SJCRH30 (cell line): ENCODE results near the gene ITPRIPL1. TPM values are rescaled to one million over a fixed set of nuclear protein-coding genes. Genes with fewer than 3 reads are reported as not detected.

Source experiments
- DNase-seq, 2 experiments: peaks; one replicate each; pipeline ENCODE4 v3.0.0-alpha.2; 2015 to 2020
- H3K27ac ChIP-seq: fragments of 250-450 bp; sonication (Bioruptor Pico); 2 replicates; pipeline ENCODE4 v1.5.1; 2020; ENCODE audit warnings: mild to moderate bottlenecking, moderate library complexity
- H3K27me3 ChIP-seq: fragments of 250-450 bp; sonication (Bioruptor Pico); 2 replicates; pipeline ENCODE4 v1.5.1; 2020; ENCODE audit warnings: mild to moderate bottlenecking, moderate library complexity
- H3K36me3 ChIP-seq: fragments of 250-450 bp; sonication (Bioruptor Pico); 2 replicates; pipeline ENCODE4 v1.5.1; 2020; ENCODE audit warnings: mild to moderate bottlenecking, moderate library complexity
- H3K4me1 ChIP-seq: fragments of 250-450 bp; sonication (Bioruptor Pico); 2 replicates; pipeline ENCODE4 v1.5.1; 2020; ENCODE audit warnings: mild to moderate bottlenecking, moderate library complexity
- H3K4me3 ChIP-seq: fragments of 250-450 bp; sonication (Bioruptor Pico); 2 replicates; pipeline ENCODE4 v1.5.1; 2020; ENCODE audit warnings: mild to moderate bottlenecking, moderate library complexity
- H3K9me3 ChIP-seq: fragments of 250-450 bp; sonication (Bioruptor Pico); replicated peaks from 2 replicates; pipeline ENCODE4 v1.5.1; 2020; ENCODE audit warnings: mild to moderate bottlenecking, moderate library complexity
- total RNA-seq: library from RNA; depleted of rRNA; stranded (reverse); fragments of >200 nt; shearing (Covaris generic); gene quantifications from 2 replicates; pipeline ENCODE4 v1.2.3, GENCODE V29; 2014; rRNA removed

ITPRIPL1 gene
- total RNA-seq, 1 experiment from 2014 or later: 26.4 TPM

DNA sequence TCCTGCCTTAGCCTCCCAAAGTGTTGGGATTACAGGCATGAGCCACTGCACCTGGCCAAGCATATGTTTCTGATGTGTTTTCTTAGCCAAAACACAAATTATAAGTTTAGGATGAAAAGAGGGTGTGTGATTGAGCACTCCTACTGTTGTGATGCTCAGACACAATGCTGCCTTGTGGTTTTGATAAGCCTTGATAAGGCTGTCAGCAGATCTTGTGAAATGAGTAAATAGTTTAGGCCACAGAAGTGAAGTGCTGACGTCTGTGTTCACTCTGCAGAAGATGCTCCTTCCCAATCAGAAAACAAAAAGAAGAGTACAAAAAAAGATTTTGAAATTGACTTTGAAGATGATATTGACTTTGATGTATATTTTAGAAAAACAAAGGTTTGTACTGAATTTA, 34.7 kb downstream of the ITPRIPL1 start:
- no peak overlapping the region for H3K4me3 ChIP-seq
- no peak for DNase-seq
- H3K36me3 ChIP-seq: peaks cover 68% of the 10 kb centered on the region
- no peaks in the 10 kb centered on the region for H3K9me3 ChIP-seq
- no peaks in the 10 kb centered on the region for H3K4me1 ChIP-seq
- H3K27ac ChIP-seq: no peak overlapping the region
- no peaks in the 10 kb centered on the region for H3K27me3 ChIP-seq

DNA sequence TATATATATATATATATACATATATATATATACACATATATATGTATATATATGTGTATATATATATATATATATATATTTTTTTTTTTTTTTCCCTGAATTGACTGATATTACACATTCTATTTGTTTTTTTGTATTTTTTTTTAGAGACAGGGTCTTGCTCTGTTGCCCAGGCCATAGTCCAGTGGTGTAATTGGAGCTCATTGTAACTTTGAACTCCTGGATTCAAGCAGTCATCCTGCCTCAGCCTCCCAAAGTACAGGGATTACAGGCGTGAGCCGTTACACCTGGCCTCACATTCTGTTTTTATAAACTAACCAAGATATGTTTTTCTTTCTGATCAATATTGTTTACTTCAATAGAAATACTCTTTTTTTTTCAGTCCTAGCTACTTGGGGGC, 36.6 kb downstream of the ITPRIPL1 start:
- Histone ChIP-seq H3K4me3 (no peak overlapping the region), H3K27ac (no peak overlapping the region), H3K36me3 (peaks cover 73% of the 10 kb centered on the region), H3K4me1 (no peaks in the 10 kb centered on the region), H3K27me3 (no peaks in the 10 kb centered on the region), H3K9me3 (no peaks in the 10 kb centered on the region)
- no peak for DNase-seq

DNA sequence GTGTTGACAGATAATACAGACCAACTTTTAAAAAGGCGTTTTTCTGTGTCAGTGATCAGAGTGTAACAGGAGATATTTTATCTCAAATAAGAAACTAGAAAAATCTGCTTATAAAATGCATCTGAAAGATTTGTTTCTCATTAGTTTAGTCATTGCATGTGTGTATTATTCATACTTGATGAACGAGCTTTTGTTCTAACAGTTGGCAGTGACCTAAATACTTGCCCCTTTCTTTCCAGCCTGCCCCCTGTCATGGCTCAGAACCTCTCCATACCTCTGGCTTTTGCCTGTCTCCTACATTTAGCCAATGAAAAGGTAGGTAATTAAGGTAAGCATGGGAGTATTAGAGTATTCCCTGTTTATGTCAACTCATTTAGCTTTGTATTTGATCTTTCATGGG, 44.1 kb downstream of the ITPRIPL1 start:
- Histone ChIP-seq H3K27ac (no peak overlapping the region), H3K9me3 (no peaks in the 10 kb centered on the region), H3K4me1 (no peaks in the 10 kb centered on the region), H3K27me3 (no peaks in the 10 kb centered on the region), H3K4me3 (no peak overlapping the region), H3K36me3 (peaks cover 78% of the 10 kb centered on the region)
- no peak for DNase-seq

DNA sequence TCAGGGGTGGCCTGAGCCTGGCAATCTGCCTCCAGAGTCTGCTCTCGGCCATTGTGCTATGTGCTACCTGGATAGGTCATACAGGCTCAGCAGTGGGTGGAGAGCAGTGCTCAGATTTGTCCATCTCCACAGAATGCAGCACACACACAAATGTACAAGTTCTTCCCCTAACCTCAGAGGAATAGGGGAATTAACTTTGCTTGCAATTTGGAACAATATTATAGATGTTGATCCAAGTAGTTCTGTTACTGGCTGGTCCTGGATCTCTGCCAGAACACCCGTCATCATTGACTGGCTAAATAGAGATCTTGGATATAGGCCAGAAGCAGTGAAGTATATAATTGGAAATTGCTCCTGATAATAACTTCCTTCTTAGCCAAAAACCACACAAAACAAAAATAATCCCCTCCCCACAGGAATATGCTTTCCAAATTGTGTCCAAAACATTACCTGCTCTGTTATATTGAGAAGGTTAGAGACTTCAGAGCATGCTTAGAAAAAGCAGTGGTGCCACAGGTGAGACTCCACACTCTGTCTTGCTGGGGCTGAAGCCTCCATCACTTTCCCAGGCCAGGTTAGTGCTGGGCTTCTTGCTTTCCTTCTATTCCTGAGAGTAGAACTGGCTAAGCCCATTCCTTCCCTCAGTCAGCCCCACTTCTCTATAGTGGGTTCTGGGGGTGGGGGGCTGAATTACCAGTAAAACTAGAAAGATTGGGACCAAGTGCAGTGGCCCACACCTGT, 49.3 kb downstream of the ITPRIPL1 start:
- DNase-seq: no peak
- no peak overlapping the region for H3K27ac ChIP-seq

More for the DNA sequence above, 49.3 kb downstream of the ITPRIPL1 start:
- H3K9me3 ChIP-seq: peaks cover 11% of the 10 kb centered on the region
- H3K4me3 ChIP-seq: no peak overlapping the region
- no peaks in the 10 kb centered on the region for H3K4me1 ChIP-seq
- H3K36me3 ChIP-seq: peaks cover 31% of the 10 kb centered on the region
- H3K27me3 ChIP-seq: no peaks in the 10 kb centered on the region

Other genes starting within 250 kb of the ITPRIPL1 start
- gene ADRA2B, start 208.7 kb upstream of the ITPRIPL1 start, total RNA-seq: not detected in 2 replicates
- not detected in 2 replicates for gene ASTL, start 186.8 kb upstream of the ITPRIPL1 start, total RNA-seq
- 0.67 and 1.0 TPM in 2 replicates for gene DUSP2, start 179.9 kb upstream of the ITPRIPL1 start, total RNA-seq
- 232 and 243 TPM in 2 replicates for gene STARD7, start 116.5 kb upstream of the ITPRIPL1 start, total RNA-seq
- gene TMEM127, start 59.3 kb upstream of the ITPRIPL1 start, total RNA-seq: 16.2 and 17.9 TPM in 2 replicates
- 59.2 and 59.9 TPM in 2 replicates for gene CIAO1, start 59.1 kb upstream of the ITPRIPL1 start, total RNA-seq
- gene SNRNP200, start 19.8 kb upstream of the ITPRIPL1 start, total RNA-seq: 153 and 157 TPM in 2 replicates
- gene NCAPH, start 10.4 kb downstream of the ITPRIPL1 start, total RNA-seq: 73.4 and 82.0 TPM in 2 replicates
- gene NEURL3, start 180.0 kb downstream of the ITPRIPL1 start, total RNA-seq: 0.10 TPM in 1 of 2 replicates, not detected in the other
- 12.4 and 14.2 TPM in 2 replicates for gene ARID5A, start 211.4 kb downstream of the ITPRIPL1 start, total RNA-seq